ENCODE data around the gene MYH9.
"Not testable (repeated sequence)": the region's sequence is repeated elsewhere in the genome, so short reads cannot be mapped to it uniquely, and the experiment has no call there.

MYH9 gene

GRCh38 chr22:36387959-36388726 is at the start of gene MYH9:
Gene MYH9, minus strand, starts transcription at chr22:36387967. Its CDS starts 38,731 bp downstream, at chr22:36349236.
- Histone ChIP-seq H3K27me3 (ENCODE audit: control insufficient read depth in 1 of 2, insufficient read depth in 2 of 2, low read length in 2 of 2) (no peaks in the 10 kb centered on the region), H3K9ac (ENCODE audit: low read depth in 1 of 2, low read length in 2 of 2) (peak within 1 kb of the TSS; percentile 95 to 97), H3K4me1 (ENCODE audit: control insufficient read depth in 1 of 2, insufficient read depth in 2 of 2, low read length in 2 of 2) (peaks cover 23 to 32% of the 10 kb centered on the region in 2 donors), H3K9me3 (ENCODE audit: control insufficient read depth in 1 of 2, low read length in 2 of 2) (no peaks in the 10 kb centered on the region), H3K27ac (ENCODE audit: low read depth, low read length) (peak within 1 kb of the TSS; percentile 97), H3K36me3 (ENCODE audit: control insufficient read depth in 1 of 2, insufficient read depth in 2 of 2, low read length in 2 of 2) (no peaks in the 10 kb centered on the region), H3K4me3 (ENCODE audit: low read depth in 1 of 2, low read length in 2 of 2) (peak within 1 kb of the TSS; percentile 88 to 90)

GRCh38 chr22:36435516-36436415 is 48.0 kb upstream of the MYH9 start:
- H3K27me3 ChIP-seq (ENCODE audit: control insufficient read depth in 1 of 2, insufficient read depth in 2 of 2, low read length in 2 of 2), result no peaks in the 10 kb centered on the region
- H3K9me3 ChIP-seq (ENCODE audit: control insufficient read depth in 1 of 2, low read length in 2 of 2), result no peaks in the 10 kb centered on the region
- H3K4me3 ChIP-seq (ENCODE audit: low read depth in 1 of 2, low read length in 2 of 2), result peak overlapping the region; percentile 12 to 36
- H3K9ac ChIP-seq (ENCODE audit: low read depth in 1 of 2, low read length in 2 of 2), result peak overlapping the region; percentile 20 to 57
- peaks cover 40 to 48% of the 10 kb centered on the region in 2 donors for H3K4me1 ChIP-seq (ENCODE audit: control insufficient read depth in 1 of 2, insufficient read depth in 2 of 2, low read length in 2 of 2)
- H3K36me3 ChIP-seq (ENCODE audit: control insufficient read depth in 1 of 2, insufficient read depth in 2 of 2, low read length in 2 of 2), result no peaks in the 10 kb centered on the region
- H3K27ac ChIP-seq (ENCODE audit: low read depth, low read length), result peak overlapping the region; percentile 55

- H3K27me3 ChIP-seq (ENCODE audit: control insufficient read depth in 1 of 2, insufficient read depth in 2 of 2, low read length in 2 of 2), result no peaks in the 10 kb centered on the region
- H3K9ac ChIP-seq (ENCODE audit: low read depth in 1 of 2, low read length in 2 of 2), result peak overlapping the region in 1 of 2 donors; percentile 54
- no peaks in the 10 kb centered on the region for H3K36me3 ChIP-seq (ENCODE audit: control insufficient read depth in 1 of 2, insufficient read depth in 2 of 2, low read length in 2 of 2)
- no peak overlapping the region for H3K4me3 ChIP-seq (ENCODE audit: low read depth in 1 of 2, low read length in 2 of 2)
- no peaks in the 10 kb centered on the region for H3K9me3 ChIP-seq (ENCODE audit: control insufficient read depth in 1 of 2, low read length in 2 of 2)
- H3K4me1 ChIP-seq (ENCODE audit: control insufficient read depth in 1 of 2, insufficient read depth in 2 of 2, low read length in 2 of 2), result peaks cover 40 to 41% of the 10 kb centered on the region in 2 donors
- peak overlapping the region; percentile 42 for H3K27ac ChIP-seq (ENCODE audit: low read depth, low read length)
These were observed 45.8 kb upstream of the MYH9 start for GRCh38 chr22:36433318-36434231.

- Histone ChIP-seq H3K9ac (ENCODE audit: low read depth in 1 of 2, low read length in 2 of 2) (peak overlapping the region in 1 of 2 donors; percentile 54), H3K9me3 (ENCODE audit: control insufficient read depth in 1 of 2, low read length in 2 of 2) (no peaks in the 10 kb centered on the region), H3K27ac (ENCODE audit: low read depth, low read length) (peak overlapping the region; percentile 42), H3K4me3 (ENCODE audit: low read depth in 1 of 2, low read length in 2 of 2) (no peak overlapping the region), H3K36me3 (ENCODE audit: control insufficient read depth in 1 of 2, insufficient read depth in 2 of 2, low read length in 2 of 2) (no peaks in the 10 kb centered on the region), H3K27me3 (ENCODE audit: control insufficient read depth in 1 of 2, insufficient read depth in 2 of 2, low read length in 2 of 2) (no peaks in the 10 kb centered on the region), H3K4me1 (ENCODE audit: control insufficient read depth in 1 of 2, insufficient read depth in 2 of 2, low read length in 2 of 2) (peaks cover 40 to 41% of the 10 kb centered on the region in 2 donors)
These were observed 45.0 kb upstream of the MYH9 start for GRCh38 chr22:36432592-36433317.

GRCh38 chr22:36431977-36432376 is 44.2 kb upstream of the MYH9 start:
- Histone ChIP-seq H3K27me3 (ENCODE audit: control insufficient read depth in 1 of 2, insufficient read depth in 2 of 2, low read length in 2 of 2) (no peaks in the 10 kb centered on the region), H3K4me3 (ENCODE audit: low read depth in 1 of 2, low read length in 2 of 2) (no peak overlapping the region), H3K9me3 (ENCODE audit: control insufficient read depth in 1 of 2, low read length in 2 of 2) (no peaks in the 10 kb centered on the region), H3K27ac (ENCODE audit: low read depth, low read length) (no peak overlapping the region), H3K9ac (ENCODE audit: low read depth in 1 of 2, low read length in 2 of 2) (peak overlapping the region in 1 of 2 donors; percentile 54), H3K4me1 (ENCODE audit: control insufficient read depth in 1 of 2, insufficient read depth in 2 of 2, low read length in 2 of 2) (peaks cover 40 to 41% of the 10 kb centered on the region in 2 donors), H3K36me3 (ENCODE audit: control insufficient read depth in 1 of 2, insufficient read depth in 2 of 2, low read length in 2 of 2) (no peaks in the 10 kb centered on the region)

GRCh38 chr22:36430863-36431262 is 43.1 kb upstream of the MYH9 start:
- Histone ChIP-seq H3K4me1 (ENCODE audit: control insufficient read depth in 1 of 2, insufficient read depth in 2 of 2, low read length in 2 of 2) (peaks cover 38 to 39% of the 10 kb centered on the region in 2 donors), H3K9ac (ENCODE audit: low read depth in 1 of 2, low read length in 2 of 2) (no peak overlapping the region), H3K36me3 (ENCODE audit: control insufficient read depth in 1 of 2, insufficient read depth in 2 of 2, low read length in 2 of 2) (no peaks in the 10 kb centered on the region), H3K27me3 (ENCODE audit: control insufficient read depth in 1 of 2, insufficient read depth in 2 of 2, low read length in 2 of 2) (no peaks in the 10 kb centered on the region), H3K9me3 (ENCODE audit: control insufficient read depth in 1 of 2, low read length in 2 of 2) (no peaks in the 10 kb centered on the region), H3K27ac (ENCODE audit: low read depth, low read length) (no peak overlapping the region), H3K4me3 (ENCODE audit: low read depth in 1 of 2, low read length in 2 of 2) (no peak overlapping the region)

GRCh38 chr22:36427952-36428351 is 40.2 kb upstream of the MYH9 start:
- not testable (repeated sequence) for H3K9ac ChIP-seq (ENCODE audit: low read depth in 1 of 2, low read length in 2 of 2); H3K9me3 ChIP-seq (ENCODE audit: control insufficient read depth in 1 of 2, low read length in 2 of 2); H3K27me3 ChIP-seq (ENCODE audit: control insufficient read depth in 1 of 2, insufficient read depth in 2 of 2, low read length in 2 of 2); H3K27ac ChIP-seq (ENCODE audit: low read depth, low read length); H3K4me3 ChIP-seq (ENCODE audit: low read depth in 1 of 2, low read length in 2 of 2); H3K36me3 ChIP-seq (ENCODE audit: control insufficient read depth in 1 of 2, insufficient read depth in 2 of 2, low read length in 2 of 2)
- peaks cover 14 to 22% of the 10 kb centered on the region in 2 donors for H3K4me1 ChIP-seq (ENCODE audit: control insufficient read depth in 1 of 2, insufficient read depth in 2 of 2, low read length in 2 of 2)

- no peak overlapping the region for H3K4me3 ChIP-seq (ENCODE audit: low read depth in 1 of 2, low read length in 2 of 2)
- no peaks in the 10 kb centered on the region for H3K27me3 ChIP-seq (ENCODE audit: control insufficient read depth in 1 of 2, insufficient read depth in 2 of 2, low read length in 2 of 2)
- H3K27ac ChIP-seq (ENCODE audit: low read depth, low read length), result peak overlapping the region; percentile 20
- peaks cover 13 to 24% of the 10 kb centered on the region in 2 donors for H3K4me1 ChIP-seq (ENCODE audit: control insufficient read depth in 1 of 2, insufficient read depth in 2 of 2, low read length in 2 of 2)
- no peaks in the 10 kb centered on the region for H3K36me3 ChIP-seq (ENCODE audit: control insufficient read depth in 1 of 2, insufficient read depth in 2 of 2, low read length in 2 of 2)
- H3K9ac ChIP-seq (ENCODE audit: low read depth in 1 of 2, low read length in 2 of 2), result no peak overlapping the region
- H3K9me3 ChIP-seq (ENCODE audit: control insufficient read depth in 1 of 2, low read length in 2 of 2), result no peaks in the 10 kb centered on the region
These were observed 38.3 kb upstream of the MYH9 start for GRCh38 chr22:36425977-36426523.

Data from duodenal mucosa (tissue), 2 donors.